ENCODE results near the gene STAG1.

Gene STAG1

GRCh38 chr3:136297826-136298225 lies 454.4 kb downstream of the STAG1 start:
- DNase-seq: no peak

DNA sequence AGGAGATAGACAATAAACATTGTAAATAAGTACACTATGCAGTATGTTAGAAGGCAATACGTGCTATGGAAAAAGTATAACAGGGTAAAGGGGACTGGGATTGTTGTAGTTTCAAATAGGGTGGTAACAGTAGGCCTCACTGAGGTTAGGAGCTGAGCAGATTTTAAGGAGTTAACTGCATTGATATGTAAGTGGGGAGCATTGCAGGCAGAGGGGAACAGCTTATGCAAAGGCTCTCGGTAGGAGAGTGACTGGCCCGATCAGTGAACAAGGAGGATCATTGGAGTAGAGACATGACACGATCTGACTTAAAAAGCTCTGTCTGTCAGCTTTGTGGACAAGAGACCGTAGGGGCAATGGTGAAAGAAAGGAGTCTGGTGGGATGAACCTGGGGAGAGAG lies 455.2 kb downstream of the STAG1 start:
- no peak for DNase-seq

GRCh38 chr3:136294176-136294575 lies 458.0 kb downstream of the STAG1 start:
- no peak for DNase-seq

- no peak for DNase-seq
Observed at GRCh38 chr3:136293279-136293678, 458.9 kb downstream of the STAG1 start.

GRCh38 chr3:136292500-136292899 lies 459.7 kb downstream of the STAG1 start:
- DNase-seq: no peak

DNA sequence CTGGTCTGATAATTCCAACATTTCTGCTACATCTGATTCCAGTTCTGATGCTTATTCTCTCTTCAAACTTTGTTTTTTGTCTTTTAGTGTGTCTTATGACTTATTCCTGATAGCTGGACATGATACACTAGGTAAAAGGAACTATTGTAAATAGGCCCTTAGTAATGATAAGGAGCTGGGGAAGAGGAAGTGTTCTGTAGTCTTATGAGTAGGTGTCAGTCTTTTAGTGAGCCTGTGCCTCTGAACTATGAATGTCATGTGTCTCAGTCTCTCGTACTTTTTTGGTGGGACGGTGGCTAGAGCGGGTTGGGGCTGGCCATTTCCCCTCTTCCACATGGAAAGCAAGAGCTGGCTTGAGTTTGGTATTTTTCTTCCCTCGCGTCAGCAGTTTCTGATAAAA lies 460.9 kb downstream of the STAG1 start:
- DNase-seq: no peak
